HepG2 (cell line): ENCODE measurements around the gene SLC1A4. TPM values are rescaled to one million over a fixed set of nuclear protein-coding genes. Genes with fewer than 3 reads are reported as not detected.

Experiments used
- AGO1 ChIP-seq: fragments of 200-400 bp; formaldehyde crosslinking; IDR thresholded peaks from 2 replicates; pipeline ENCODE4 v1.6.1; 2017; ENCODE audit warnings: mild to moderate bottlenecking, low read depth, low read length, moderate library complexity; ENCODE audit not compliant: poor library complexity, severe bottlenecking
- ATF1 ChIP-seq: IDR thresholded peaks from 2 replicates; pipeline ENCODE4 v1.6.1; 2016; ENCODE audit warnings: mild to moderate bottlenecking, control low read depth
- ATM ChIP-seq: fragments of 450-650 bp; IDR thresholded peaks from 2 replicates; pipeline ENCODE4 v1.7.1; 2017; ENCODE audit warnings: mild to moderate bottlenecking, borderline replicate concordance
- ZNF121 ChIP-seq: sonication (generic); formaldehyde crosslinking; IDR thresholded peaks from 2 replicates; pipeline ENCODE4 v1.5.0; 2020; ENCODE audit warnings: mild to moderate bottlenecking, missing genetic modification reagents
- ZNF33B ChIP-seq: sonication (generic); formaldehyde crosslinking; IDR thresholded peaks from 2 replicates; pipeline ENCODE4 v1.5.1; 2020; ENCODE audit warnings: mild to moderate bottlenecking, missing genetic modification reagents
- ZNF570 ChIP-seq: sonication (generic); formaldehyde crosslinking; IDR thresholded peaks from 2 replicates; pipeline ENCODE4 v1.4.0; 2020; ENCODE audit warnings: mild to moderate bottlenecking, missing genetic modification reagents, borderline replicate concordance
- polyA plus RNA-seq, 8 experiments: library from polyadenylated mRNA; depleted of rRNA in 3 of 8; stranded (reverse) in 7 of 8; unstranded in 1 of 8; fragments of >200 nt; fragmentation: Illumina TruSeq in 4 of 8; extraction: Trizol in 4 of 8; gene quantifications; 2 replicates each; pipeline versions ENCODE4 v1.2.1 to v1.2.3, GENCODE V29; 2011 to 2016; ENCODE audit warnings: low read depth in 4 of 8, missing spikeins in 1 of 8, mixed read lengths in 1 of 8; ENCODE audit not compliant: insufficient read depth in 1 of 8
- total RNA-seq, 5 experiments: library from RNA; depleted of rRNA; stranded (reverse); fragments of >200 nt; fragmentation: Illumina TruSeq; extraction: Trizol; gene quantifications; 2 replicates each; pipeline ENCODE4 v1.2.3, GENCODE V29; 2016; ENCODE audit warnings: low read depth in 1 of 5
- TF ChIP-seq, protein P1 (sequence below): IDR thresholded peaks from 2 replicates; pipeline ENCODE4 v1.6.1; 2016; ENCODE audit warnings: missing compliant biosample characterization, missing genetic modification reagents, borderline replicate concordance
- TF ChIP-seq, protein P2 (sequence below): IDR thresholded peaks from 2 replicates; pipeline ENCODE4 v1.6.1; 2016; ENCODE audit warnings: low read depth, missing genetic modification reagents, missing compliant biosample characterization
- TF ChIP-seq, protein P3 (sequence below): IDR thresholded peaks from 2 replicates; pipeline ENCODE4 v1.6.1; 2016; ENCODE audit warnings: low read depth
- TF ChIP-seq, protein P4 (sequence below): sonication (generic); formaldehyde crosslinking; IDR thresholded peaks from 2 replicates; pipeline ENCODE4 v1.9.0; 2021; ENCODE audit warnings: missing genetic modification reagents, borderline replicate concordance
- TF ChIP-seq, protein P5 (sequence below): IDR thresholded peaks from 2 replicates; pipeline ENCODE4 v1.6.1; 2012; ENCODE audit warnings: inconsistent platforms
- TF ChIP-seq, protein P6 (sequence below): sonication (generic); formaldehyde crosslinking; IDR thresholded peaks from 2 replicates; pipeline ENCODE4 v1.5.0; 2020; ENCODE audit warnings: mild to moderate bottlenecking, missing genetic modification reagents, borderline replicate concordance
- TF ChIP-seq, protein P7 (sequence below): sonication (generic); formaldehyde crosslinking; IDR thresholded peaks from 2 replicates; pipeline ENCODE4 v1.9.0; 2021; ENCODE audit warnings: missing genetic modification reagents, mild to moderate bottlenecking, borderline replicate concordance

Gene SLC1A4
- total and polyA plus RNA-seq, 2 of the 13 experiments (the other 11 are each of a cell fraction or from before 2014, with no cell fraction given), result 21.0 to 39.6 TPM

DNA sequence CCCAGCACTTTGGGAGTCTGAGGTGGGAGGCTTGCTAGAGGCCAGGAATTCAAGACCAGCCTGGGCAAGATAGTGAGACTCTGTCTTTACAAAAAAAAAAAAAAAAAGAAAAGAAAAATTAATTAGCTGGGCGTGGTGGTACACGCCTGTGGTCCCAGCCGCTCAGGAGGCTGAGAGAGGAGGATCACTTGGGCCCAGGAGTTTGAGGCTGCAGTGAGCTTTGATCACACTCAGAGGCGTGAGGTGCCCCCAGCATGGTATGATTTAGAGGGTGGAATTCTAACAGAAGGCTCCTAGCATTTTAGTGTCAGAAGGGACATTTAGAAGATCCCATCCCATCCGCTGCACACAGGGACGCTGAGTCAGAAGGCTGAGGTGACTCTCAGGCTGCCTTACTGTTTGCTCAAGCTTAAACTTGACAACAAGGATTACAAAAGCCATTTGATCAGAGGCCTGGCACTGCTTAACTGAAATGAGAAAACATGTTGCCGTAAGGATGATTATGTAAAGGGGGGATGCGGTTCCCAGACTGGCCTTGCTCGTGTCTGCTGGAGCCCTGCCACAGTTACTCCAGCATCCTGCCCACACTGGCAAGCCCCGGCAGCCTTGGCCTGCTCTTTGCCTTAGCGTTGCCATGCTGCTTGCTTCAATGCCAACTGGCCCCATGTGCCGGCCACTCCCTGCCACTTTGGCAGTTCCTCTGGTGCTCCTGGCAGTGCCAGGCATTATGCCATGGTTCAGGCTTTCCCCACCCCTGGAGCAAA is 45.6 kb upstream of the SLC1A4 start (continued):
- TF ChIP-seq, protein P1, sequence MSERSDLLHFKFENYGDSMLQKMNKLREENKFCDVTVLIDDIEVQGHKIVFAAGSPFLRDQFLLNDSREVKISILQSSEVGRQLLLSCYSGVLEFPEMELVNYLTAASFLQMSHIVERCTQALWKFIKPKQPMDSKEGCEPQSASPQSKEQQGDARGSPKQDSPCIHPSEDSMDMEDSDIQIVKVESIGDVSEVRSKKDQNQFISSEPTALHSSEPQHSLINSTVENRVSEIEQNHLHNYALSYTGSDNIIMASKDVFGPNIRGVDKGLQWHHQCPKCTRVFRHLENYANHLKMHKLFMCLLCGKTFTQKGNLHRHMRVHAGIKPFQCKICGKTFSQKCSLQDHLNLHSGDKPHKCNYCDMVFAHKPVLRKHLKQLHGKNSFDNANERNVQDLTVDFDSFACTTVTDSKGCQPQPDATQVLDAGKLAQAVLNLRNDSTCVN (CRISPR knock-in tag), result no peak
- TF ChIP-seq ZNF570 (CRISPR knock-in tag) (no peak), ATF1 (no peak), ATM (no peak), ZNF33B (CRISPR knock-in tag) (no peak), ZNF121 (CRISPR knock-in tag) (no peak), AGO1 (no peak)
- TF ChIP-seq, protein P2, sequence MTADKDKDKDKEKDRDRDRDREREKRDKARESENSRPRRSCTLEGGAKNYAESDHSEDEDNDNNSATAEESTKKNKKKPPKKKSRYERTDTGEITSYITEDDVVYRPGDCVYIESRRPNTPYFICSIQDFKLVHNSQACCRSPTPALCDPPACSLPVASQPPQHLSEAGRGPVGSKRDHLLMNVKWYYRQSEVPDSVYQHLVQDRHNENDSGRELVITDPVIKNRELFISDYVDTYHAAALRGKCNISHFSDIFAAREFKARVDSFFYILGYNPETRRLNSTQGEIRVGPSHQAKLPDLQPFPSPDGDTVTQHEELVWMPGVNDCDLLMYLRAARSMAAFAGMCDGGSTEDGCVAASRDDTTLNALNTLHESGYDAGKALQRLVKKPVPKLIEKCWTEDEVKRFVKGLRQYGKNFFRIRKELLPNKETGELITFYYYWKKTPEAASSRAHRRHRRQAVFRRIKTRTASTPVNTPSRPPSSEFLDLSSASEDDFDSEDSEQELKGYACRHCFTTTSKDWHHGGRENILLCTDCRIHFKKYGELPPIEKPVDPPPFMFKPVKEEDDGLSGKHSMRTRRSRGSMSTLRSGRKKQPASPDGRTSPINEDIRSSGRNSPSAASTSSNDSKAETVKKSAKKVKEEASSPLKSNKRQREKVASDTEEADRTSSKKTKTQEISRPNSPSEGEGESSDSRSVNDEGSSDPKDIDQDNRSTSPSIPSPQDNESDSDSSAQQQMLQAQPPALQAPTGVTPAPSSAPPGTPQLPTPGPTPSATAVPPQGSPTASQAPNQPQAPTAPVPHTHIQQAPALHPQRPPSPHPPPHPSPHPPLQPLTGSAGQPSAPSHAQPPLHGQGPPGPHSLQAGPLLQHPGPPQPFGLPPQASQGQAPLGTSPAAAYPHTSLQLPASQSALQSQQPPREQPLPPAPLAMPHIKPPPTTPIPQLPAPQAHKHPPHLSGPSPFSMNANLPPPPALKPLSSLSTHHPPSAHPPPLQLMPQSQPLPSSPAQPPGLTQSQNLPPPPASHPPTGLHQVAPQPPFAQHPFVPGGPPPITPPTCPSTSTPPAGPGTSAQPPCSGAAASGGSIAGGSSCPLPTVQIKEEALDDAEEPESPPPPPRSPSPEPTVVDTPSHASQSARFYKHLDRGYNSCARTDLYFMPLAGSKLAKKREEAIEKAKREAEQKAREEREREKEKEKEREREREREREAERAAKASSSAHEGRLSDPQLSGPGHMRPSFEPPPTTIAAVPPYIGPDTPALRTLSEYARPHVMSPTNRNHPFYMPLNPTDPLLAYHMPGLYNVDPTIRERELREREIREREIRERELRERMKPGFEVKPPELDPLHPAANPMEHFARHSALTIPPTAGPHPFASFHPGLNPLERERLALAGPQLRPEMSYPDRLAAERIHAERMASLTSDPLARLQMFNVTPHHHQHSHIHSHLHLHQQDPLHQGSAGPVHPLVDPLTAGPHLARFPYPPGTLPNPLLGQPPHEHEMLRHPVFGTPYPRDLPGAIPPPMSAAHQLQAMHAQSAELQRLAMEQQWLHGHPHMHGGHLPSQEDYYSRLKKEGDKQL, result peak; percentile 55; the same call in 1 of the 2 replicates
- TF ChIP-seq, protein P3, sequence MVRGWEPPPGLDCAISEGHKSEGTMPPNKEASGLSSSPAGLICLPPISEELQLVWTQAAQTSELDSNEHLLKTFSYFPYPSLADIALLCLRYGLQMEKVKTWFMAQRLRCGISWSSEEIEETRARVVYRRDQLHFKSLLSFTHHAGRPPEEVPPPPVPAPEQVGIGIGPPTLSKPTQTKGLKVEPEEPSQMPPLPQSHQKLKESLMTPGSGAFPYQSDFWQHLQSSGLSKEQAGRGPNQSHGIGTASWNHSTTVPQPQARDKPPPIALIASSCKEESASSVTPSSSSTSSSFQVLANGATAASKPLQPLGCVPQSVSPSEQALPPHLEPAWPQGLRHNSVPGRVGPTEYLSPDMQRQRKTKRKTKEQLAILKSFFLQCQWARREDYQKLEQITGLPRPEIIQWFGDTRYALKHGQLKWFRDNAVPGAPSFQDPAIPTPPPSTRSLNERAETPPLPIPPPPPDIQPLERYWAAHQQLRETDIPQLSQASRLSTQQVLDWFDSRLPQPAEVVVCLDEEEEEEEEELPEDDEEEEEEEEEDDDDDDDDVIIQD (CRISPR knock-in tag), result peak; percentile 51; the same call in 1 of the 2 replicates
- TF ChIP-seq, protein P4, sequence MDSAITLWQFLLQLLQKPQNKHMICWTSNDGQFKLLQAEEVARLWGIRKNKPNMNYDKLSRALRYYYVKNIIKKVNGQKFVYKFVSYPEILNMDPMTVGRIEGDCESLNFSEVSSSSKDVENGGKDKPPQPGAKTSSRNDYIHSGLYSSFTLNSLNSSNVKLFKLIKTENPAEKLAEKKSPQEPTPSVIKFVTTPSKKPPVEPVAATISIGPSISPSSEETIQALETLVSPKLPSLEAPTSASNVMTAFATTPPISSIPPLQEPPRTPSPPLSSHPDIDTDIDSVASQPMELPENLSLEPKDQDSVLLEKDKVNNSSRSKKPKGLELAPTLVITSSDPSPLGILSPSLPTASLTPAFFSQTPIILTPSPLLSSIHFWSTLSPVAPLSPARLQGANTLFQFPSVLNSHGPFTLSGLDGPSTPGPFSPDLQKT (CRISPR knock-in tag), result no peak
- TF ChIP-seq, protein P5, sequence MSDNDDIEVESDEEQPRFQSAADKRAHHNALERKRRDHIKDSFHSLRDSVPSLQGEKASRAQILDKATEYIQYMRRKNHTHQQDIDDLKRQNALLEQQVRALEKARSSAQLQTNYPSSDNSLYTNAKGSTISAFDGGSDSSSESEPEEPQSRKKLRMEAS, result peak; percentile 59; the same call in 1 of the 2 replicates
- TF ChIP-seq, protein P6, sequence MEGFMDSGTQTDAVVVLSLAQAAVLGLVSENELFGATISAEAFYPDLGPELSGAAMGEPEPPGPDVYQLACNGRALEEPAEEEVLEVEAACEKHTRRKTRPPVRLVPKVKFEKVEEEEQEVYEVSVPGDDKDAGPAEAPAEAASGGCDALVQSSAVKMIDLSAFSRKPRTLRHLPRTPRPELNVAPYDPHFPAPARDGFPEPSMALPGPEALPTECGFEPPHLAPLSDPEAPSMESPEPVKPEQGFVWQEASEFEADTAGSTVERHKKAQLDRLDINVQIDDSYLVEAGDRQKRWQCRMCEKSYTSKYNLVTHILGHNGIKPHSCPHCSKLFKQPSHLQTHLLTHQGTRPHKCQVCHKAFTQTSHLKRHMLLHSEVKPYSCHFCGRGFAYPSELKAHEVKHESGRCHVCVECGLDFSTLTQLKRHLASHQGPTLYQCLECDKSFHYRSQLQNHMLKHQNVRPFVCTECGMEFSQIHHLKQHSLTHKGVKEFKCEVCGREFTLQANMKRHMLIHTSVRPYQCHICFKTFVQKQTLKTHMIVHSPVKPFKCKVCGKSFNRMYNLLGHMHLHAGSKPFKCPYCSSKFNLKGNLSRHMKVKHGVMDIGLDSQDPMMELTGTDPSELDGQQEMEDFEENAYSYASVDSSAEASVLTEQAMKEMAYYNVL, result no peak
- TF ChIP-seq, protein P7, sequence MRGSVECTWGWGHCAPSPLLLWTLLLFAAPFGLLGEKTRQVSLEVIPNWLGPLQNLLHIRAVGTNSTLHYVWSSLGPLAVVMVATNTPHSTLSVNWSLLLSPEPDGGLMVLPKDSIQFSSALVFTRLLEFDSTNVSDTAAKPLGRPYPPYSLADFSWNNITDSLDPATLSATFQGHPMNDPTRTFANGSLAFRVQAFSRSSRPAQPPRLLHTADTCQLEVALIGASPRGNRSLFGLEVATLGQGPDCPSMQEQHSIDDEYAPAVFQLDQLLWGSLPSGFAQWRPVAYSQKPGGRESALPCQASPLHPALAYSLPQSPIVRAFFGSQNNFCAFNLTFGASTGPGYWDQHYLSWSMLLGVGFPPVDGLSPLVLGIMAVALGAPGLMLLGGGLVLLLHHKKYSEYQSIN (CRISPR knock-in tag), result no peak
